GM23338 (cell line): ENCODE results near the gene PALM. TPM values are rescaled to one million over a fixed set of nuclear protein-coding genes. Genes with fewer than 3 reads are reported as not detected.

Experiments
- ATAC-seq: fragments of 200-7000 bp; cut with Tn5 transposase; 3 replicates; pipeline ENCODE4 v1.9.1; 2020
- DNase-seq: peaks from one replicate; pipeline ENCODE4 v3.0.0-alpha.2; 2015; ENCODE audit warnings: low spot score
- H2AFZ ChIP-seq: fragments of 200-600 bp; sonication (generic); 2 replicates; pipeline ENCODE4 v1.8.0; 2016; ENCODE audit warnings: antibody characterized with exemption, mild to moderate bottlenecking, moderate library complexity
- H3F3A ChIP-seq: fragments of 200-600 bp; sonication (generic); replicated peaks from 2 replicates; pipeline ENCODE4 v1.8.0; 2017; ENCODE audit warnings: antibody characterized with exemption, mixed run types, low read depth
- H3K27ac ChIP-seq: fragments of 200-600 bp; sonication (generic); 2 replicates; pipeline ENCODE4 v1.6.1; 2016; ENCODE audit warnings: low read depth
- H3K27me3 ChIP-seq: fragments of 200-600 bp; sonication (generic); 2 replicates; pipeline ENCODE4 v1.8.0; 2016; ENCODE audit warnings: mild to moderate bottlenecking, mixed run types, moderate library complexity; ENCODE audit not compliant: insufficient read depth
- H3K36me3 ChIP-seq: fragments of 200-600 bp; sonication (generic); 2 replicates; pipeline ENCODE4 v1.8.0; 2016; ENCODE audit warnings: mild to moderate bottlenecking; ENCODE audit not compliant: insufficient read depth
- H3K4me1 ChIP-seq: fragments of 200-600 bp; sonication (generic); 2 replicates; pipeline ENCODE4 v1.8.0; 2016; ENCODE audit warnings: mild to moderate bottlenecking, moderate library complexity; ENCODE audit not compliant: insufficient read depth
- H3K4me2 ChIP-seq: fragments of 200-600 bp; sonication (generic); 2 replicates; pipeline ENCODE4 v1.7.1; 2017; ENCODE audit warnings: mixed run types
- H3K4me3 ChIP-seq: fragments of 200-600 bp; sonication (generic); 2 replicates; pipeline ENCODE4 v1.6.1; 2016; ENCODE audit warnings: mixed run types
- H3K79me2 ChIP-seq: fragments of 200-600 bp; sonication (generic); replicated peaks from 2 replicates; pipeline ENCODE4 v1.8.0; 2017; ENCODE audit warnings: mild to moderate bottlenecking; ENCODE audit not compliant: insufficient read depth
- H3K9me2 ChIP-seq: fragments of 200-600 bp; sonication (generic); 2 replicates; pipeline ENCODE4 v1.8.0; 2017; ENCODE audit not compliant: insufficient read depth
- H4K20me1 ChIP-seq: fragments of 200-600 bp; sonication (generic); replicated peaks from 2 replicates; pipeline ENCODE4 v1.8.0; 2017; ENCODE audit warnings: mild to moderate bottlenecking; ENCODE audit not compliant: insufficient read depth
- H3K27ac Mint-ChIP-seq: 2 replicates; pipeline ENCODE4 v1.8.0; 2020; ENCODE audit warnings: inconsistent platforms, mild to moderate bottlenecking, moderate library complexity, mixed read lengths
- H3K27me3 Mint-ChIP-seq: 3 replicates; pipeline ENCODE4 v1.8.0; 2022; ENCODE audit warnings: low read depth, mild to moderate bottlenecking, moderate library complexity, mixed read lengths, inconsistent platforms; ENCODE audit not compliant: insufficient read depth, poor library complexity
- H3K36me3 Mint-ChIP-seq: 3 replicates; pipeline ENCODE4 v1.8.0; 2021; ENCODE audit warnings: low read depth, mild to moderate bottlenecking, inconsistent platforms, moderate library complexity, mixed read lengths
- H3K4me1 Mint-ChIP-seq: 3 replicates; pipeline ENCODE4 v1.8.0; 2020; ENCODE audit warnings: mild to moderate bottlenecking, inconsistent platforms, mixed read lengths
- H3K4me3 Mint-ChIP-seq: 3 replicates; pipeline ENCODE4 v1.8.0; 2021; ENCODE audit warnings: moderate library complexity, mild to moderate bottlenecking, inconsistent platforms, mixed read lengths
- H3K9me3 Mint-ChIP-seq: 3 replicates; pipeline ENCODE4 v1.8.0; 2020; ENCODE audit warnings: moderate library complexity, mild to moderate bottlenecking, inconsistent platforms, mixed read lengths
- CREB1 ChIP-seq: fragments of 250-450 bp; sonication (Bioruptor Pico); IDR thresholded peaks from 2 replicates; pipeline ENCODE4 v1.5.0; 2020; ENCODE audit warnings: low read depth, mild to moderate bottlenecking, moderate library complexity
- EZH2phosphoT487 ChIP-seq: fragments of 200-600 bp; sonication (generic); IDR thresholded peaks from one replicate; pipeline ENCODE4 v1.8.1; 2018; ENCODE audit warnings: antibody characterized with exemption; ENCODE audit not compliant: unreplicated experiment
- JUNB ChIP-seq: IDR thresholded peaks from one replicate; pipeline ENCODE4 v1.6.1; 2016; ENCODE audit warnings: antibody characterized with exemption; ENCODE audit not compliant: unreplicated experiment
- NANOG ChIP-seq: IDR thresholded peaks from 2 replicates; pipeline ENCODE4 v1.6.1; 2016; ENCODE audit warnings: antibody characterized with exemption, borderline replicate concordance
- POLR2AphosphoS5 ChIP-seq: IDR thresholded peaks from 2 replicates; pipeline ENCODE4 v1.6.1; 2016; ENCODE audit warnings: antibody characterized with exemption, low read depth
- STAT1 ChIP-seq: IDR thresholded peaks from one replicate; pipeline ENCODE4 v1.6.1; 2016; ENCODE audit warnings: antibody characterized with exemption; ENCODE audit not compliant: unreplicated experiment
- polyA plus RNA-seq: library from polyadenylated mRNA; unstranded; fragments of >200 nt; fragmentation: Nextera tagmentation; extraction: Ambion mirVana; gene quantifications from 2 replicates; pipeline ENCODE4 v1.2.1, GENCODE V29; 2016
- total RNA-seq: library from RNA; depleted of rRNA; stranded (reverse); fragments of >200 nt; shearing (Covaris generic); gene quantifications from 2 replicates; pipeline ENCODE4 v1.2.3, GENCODE V29; 2014
- TF ChIP-seq, protein P1 (sequence below): IDR thresholded peaks from one replicate; pipeline ENCODE4 v1.6.1; 2018; ENCODE audit warnings: antibody characterized with exemption; ENCODE audit not compliant: unreplicated experiment
- TF ChIP-seq, protein P2 (sequence below): IDR thresholded peaks from 2 replicates; pipeline ENCODE4 v1.6.1; 2016; ENCODE audit warnings: antibody characterized with exemption
- TF ChIP-seq, protein P3 (sequence below), 2 experiments: fragments of 200-600 bp in 1 of 2; sonication (generic) in 1 of 2; conservative IDR thresholded peaks; 2 replicates each; pipeline versions ENCODE4 v1.5.1 to v1.6.1; 2016 to 2017; ENCODE audit warnings: antibody characterized with exemption in 2 of 2, low read depth in 2 of 2, mild to moderate bottlenecking in 2 of 2, moderate library complexity in 1 of 2

Gene PALM
- total and polyA plus RNA-seq, 2 experiments from 2014 or later = 3.8 to 26.1 TPM

DNA sequence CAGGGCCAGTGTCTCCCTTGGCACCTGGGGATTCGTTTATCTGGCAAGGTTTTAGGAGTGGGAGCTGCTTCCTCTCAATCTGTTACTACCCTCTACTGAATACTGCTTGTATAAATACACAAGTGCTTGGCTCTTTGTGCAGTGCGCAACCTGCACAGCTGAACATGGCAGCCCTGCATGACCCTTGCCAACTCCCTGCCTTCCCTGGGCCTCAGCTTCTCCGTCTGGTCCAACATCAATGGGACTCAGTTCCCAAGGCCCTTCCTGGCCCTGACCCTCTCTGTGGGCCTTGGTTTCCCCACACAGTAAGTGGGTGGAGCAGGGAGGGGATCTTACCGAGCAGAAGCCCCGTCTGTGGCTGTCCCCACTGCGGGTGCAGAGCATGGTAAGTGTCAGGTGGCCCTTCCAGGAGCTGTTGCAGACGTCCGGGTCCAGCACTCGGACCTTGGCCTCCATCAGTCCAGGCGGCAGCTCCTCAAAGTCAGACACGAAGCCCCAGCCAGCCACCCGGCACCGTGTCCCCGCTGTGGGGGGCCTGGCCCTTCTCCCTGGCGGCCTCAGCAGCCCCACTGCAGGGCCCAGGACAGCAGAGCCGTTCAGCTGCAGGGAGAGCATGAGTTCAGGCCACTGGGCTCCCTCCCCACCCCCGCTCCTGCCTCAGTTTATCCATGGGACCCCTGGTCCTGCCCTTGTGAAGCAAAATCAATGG, 22.0 kb upstream of the PALM start:
- no peak for DNase-seq
- Histone ChIP-seq H3K27me3 (no peaks in the 10 kb centered on the region), H3K36me3 (no peaks in the 10 kb centered on the region), H3K27ac (no peak overlapping the region), H4K20me1 (no peaks in the 10 kb centered on the region), H3K4me2 (no peak overlapping the region), H3K79me2 (no peaks in the 10 kb centered on the region), H3K9me2 (no peaks in the 10 kb centered on the region), H2AFZ (no peak overlapping the region), H3K4me3 (no peak overlapping the region), H3K4me1 (no peaks in the 10 kb centered on the region), H3F3A (no peaks in the 10 kb centered on the region)
- Mint-ChIP-seq H3K36me3 (no peaks in the 10 kb centered on the region), H3K4me1 (no peaks in the 10 kb centered on the region), H3K4me3 (no peak overlapping the region; the same call in 2 of the 3 replicates), H3K27ac (no peak overlapping the region), H3K27me3 (peaks cover 12% of the 10 kb centered on the region), H3K9me3 (no peaks in the 10 kb centered on the region)
- TF ChIP-seq POLR2AphosphoS5 = no peak
- TF ChIP-seq EZH2phosphoT487 = no peak
- no peak for TF ChIP-seq JUNB
- TF ChIP-seq, protein P1, sequence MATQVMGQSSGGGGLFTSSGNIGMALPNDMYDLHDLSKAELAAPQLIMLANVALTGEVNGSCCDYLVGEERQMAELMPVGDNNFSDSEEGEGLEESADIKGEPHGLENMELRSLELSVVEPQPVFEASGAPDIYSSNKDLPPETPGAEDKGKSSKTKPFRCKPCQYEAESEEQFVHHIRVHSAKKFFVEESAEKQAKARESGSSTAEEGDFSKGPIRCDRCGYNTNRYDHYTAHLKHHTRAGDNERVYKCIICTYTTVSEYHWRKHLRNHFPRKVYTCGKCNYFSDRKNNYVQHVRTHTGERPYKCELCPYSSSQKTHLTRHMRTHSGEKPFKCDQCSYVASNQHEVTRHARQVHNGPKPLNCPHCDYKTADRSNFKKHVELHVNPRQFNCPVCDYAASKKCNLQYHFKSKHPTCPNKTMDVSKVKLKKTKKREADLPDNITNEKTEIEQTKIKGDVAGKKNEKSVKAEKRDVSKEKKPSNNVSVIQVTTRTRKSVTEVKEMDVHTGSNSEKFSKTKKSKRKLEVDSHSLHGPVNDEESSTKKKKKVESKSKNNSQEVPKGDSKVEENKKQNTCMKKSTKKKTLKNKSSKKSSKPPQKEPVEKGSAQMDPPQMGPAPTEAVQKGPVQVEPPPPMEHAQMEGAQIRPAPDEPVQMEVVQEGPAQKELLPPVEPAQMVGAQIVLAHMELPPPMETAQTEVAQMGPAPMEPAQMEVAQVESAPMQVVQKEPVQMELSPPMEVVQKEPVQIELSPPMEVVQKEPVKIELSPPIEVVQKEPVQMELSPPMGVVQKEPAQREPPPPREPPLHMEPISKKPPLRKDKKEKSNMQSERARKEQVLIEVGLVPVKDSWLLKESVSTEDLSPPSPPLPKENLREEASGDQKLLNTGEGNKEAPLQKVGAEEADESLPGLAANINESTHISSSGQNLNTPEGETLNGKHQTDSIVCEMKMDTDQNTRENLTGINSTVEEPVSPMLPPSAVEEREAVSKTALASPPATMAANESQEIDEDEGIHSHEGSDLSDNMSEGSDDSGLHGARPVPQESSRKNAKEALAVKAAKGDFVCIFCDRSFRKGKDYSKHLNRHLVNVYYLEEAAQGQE = no peak
- TF ChIP-seq, protein P2, sequence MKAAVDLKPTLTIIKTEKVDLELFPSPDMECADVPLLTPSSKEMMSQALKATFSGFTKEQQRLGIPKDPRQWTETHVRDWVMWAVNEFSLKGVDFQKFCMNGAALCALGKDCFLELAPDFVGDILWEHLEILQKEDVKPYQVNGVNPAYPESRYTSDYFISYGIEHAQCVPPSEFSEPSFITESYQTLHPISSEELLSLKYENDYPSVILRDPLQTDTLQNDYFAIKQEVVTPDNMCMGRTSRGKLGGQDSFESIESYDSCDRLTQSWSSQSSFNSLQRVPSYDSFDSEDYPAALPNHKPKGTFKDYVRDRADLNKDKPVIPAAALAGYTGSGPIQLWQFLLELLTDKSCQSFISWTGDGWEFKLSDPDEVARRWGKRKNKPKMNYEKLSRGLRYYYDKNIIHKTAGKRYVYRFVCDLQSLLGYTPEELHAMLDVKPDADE = no peak
- TF ChIP-seq CREB1 (CRISPR knock-in tag) = no peak
- no peak for TF ChIP-seq STAT1
- TF ChIP-seq, protein P3, sequence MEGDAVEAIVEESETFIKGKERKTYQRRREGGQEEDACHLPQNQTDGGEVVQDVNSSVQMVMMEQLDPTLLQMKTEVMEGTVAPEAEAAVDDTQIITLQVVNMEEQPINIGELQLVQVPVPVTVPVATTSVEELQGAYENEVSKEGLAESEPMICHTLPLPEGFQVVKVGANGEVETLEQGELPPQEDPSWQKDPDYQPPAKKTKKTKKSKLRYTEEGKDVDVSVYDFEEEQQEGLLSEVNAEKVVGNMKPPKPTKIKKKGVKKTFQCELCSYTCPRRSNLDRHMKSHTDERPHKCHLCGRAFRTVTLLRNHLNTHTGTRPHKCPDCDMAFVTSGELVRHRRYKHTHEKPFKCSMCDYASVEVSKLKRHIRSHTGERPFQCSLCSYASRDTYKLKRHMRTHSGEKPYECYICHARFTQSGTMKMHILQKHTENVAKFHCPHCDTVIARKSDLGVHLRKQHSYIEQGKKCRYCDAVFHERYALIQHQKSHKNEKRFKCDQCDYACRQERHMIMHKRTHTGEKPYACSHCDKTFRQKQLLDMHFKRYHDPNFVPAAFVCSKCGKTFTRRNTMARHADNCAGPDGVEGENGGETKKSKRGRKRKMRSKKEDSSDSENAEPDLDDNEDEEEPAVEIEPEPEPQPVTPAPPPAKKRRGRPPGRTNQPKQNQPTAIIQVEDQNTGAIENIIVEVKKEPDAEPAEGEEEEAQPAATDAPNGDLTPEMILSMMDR (conservative IDR thresholded peaks at IDR 0.05; ENCODE audit: low read depth in 2 of 2) = no peak
- no peak for TF ChIP-seq NANOG
- no peak for ATAC-seq
